Mucosa of gallbladder (tissue), 1 donor: Measurements from ENCODE around the gene PBLD. TPM values are rescaled to one million over a fixed set of nuclear protein-coding genes. Genes with fewer than 3 reads are reported as not detected.
"Not testable (repeated sequence)": the region's sequence is repeated elsewhere in the genome, so short reads cannot be mapped to it uniquely, and the experiment has no call there.

Source experiments
- DNase-seq: peaks from one replicate; pipeline ENCODE4 v3.0.0-alpha.2; 2020; ENCODE audit warnings: low spot score
- total RNA-seq: library from RNA; stranded (reverse); gene quantifications from one replicate; pipeline ENCODE4 v1.2.1, GENCODE V29; 2021
- donor health status: DM: no; HTN: no; CAD: no.

The PBLD gene
- total RNA-seq, 1 donor from 2014 or later = 8.0 TPM

GRCh38 chr10:68330852-68331454, 1.8 kb downstream of the PBLD start:
- DNase-seq = peak; percentile 25

- DNase-seq = no peak
Measured at GRCh38 chr10:68329506-68329861, 3.2 kb downstream of the PBLD start.

- no peak for DNase-seq
Measured at GRCh38 chr10:68327889-68328786, 4.6 kb downstream of the PBLD start.

GRCh38 chr10:68324396-68324795, 8.3 kb downstream of the PBLD start:
- DNase-seq = not testable (repeated sequence)

GRCh38 chr10:68318331-68319059, 14.2 kb downstream of the PBLD start:
- DNase-seq = no peak

GRCh38 chr10:68315582-68315981, 17.1 kb downstream of the PBLD start:
- peak; percentile 38 for DNase-seq

- DNase-seq = not testable (repeated sequence)
Measured at GRCh38 chr10:68314930-68315329, 17.8 kb downstream of the PBLD start.

- no peak for DNase-seq
Measured at GRCh38 chr10:68310531-68310930, 22.2 kb downstream of the PBLD start.

GRCh38 chr10:68305854-68306253, 26.9 kb downstream of the PBLD start:
- no peak for DNase-seq

- peak; percentile 38 for DNase-seq
Measured at GRCh38 chr10:68303849-68304412, 28.8 kb downstream of the PBLD start.

GRCh38 chr10:68302871-68303270, 29.9 kb downstream of the PBLD start:
- DNase-seq = no peak

GRCh38 chr10:68302503-68302823, 30.3 kb downstream of the PBLD start:
- DNase-seq = no peak

- DNase-seq = no peak
Measured at GRCh38 chr10:68301790-68302502, 30.8 kb downstream of the PBLD start.

GRCh38 chr10:68301301-68301700, 31.4 kb downstream of the PBLD start:
- no peak for DNase-seq

- no peak for DNase-seq
Measured at GRCh38 chr10:68296843-68297663, 35.7 kb downstream of the PBLD start.

- DNase-seq = no peak
Measured at GRCh38 chr10:68290736-68291135, 42.0 kb downstream of the PBLD start.

GRCh38 chr10:68288717-68289116, 44.0 kb downstream of the PBLD start:
- no peak for DNase-seq

GRCh38 chr10:68284062-68285001, 48.4 kb downstream of the PBLD start:
- no peak for DNase-seq

- no peak for DNase-seq
Measured at GRCh38 chr10:68280758-68281157, 52.0 kb downstream of the PBLD start.
